H9 (cell line): ENCODE data around the gene HBD. TPM values are rescaled to one million over a fixed set of nuclear protein-coding genes. Genes with fewer than 3 reads are reported as not detected.

Experiments
- DNase-seq: peaks from one replicate; pipeline ENCODE4 v3.0.0-alpha.2; 2017
- H2AFZ ChIP-seq: one replicate; pipeline ENCODE4 v1.6.1; 2013; ENCODE audit warnings: mild to moderate bottlenecking, low read length, control low read depth, moderate library complexity
- H2AK5ac ChIP-seq: 2 replicates; pipeline ENCODE4 v1.6.1; 2013; ENCODE audit warnings: low read length, control low read depth, mixed read lengths; ENCODE audit not compliant: insufficient read length
- H2BK120ac ChIP-seq: one replicate; pipeline ENCODE4 v1.6.1; 2013; ENCODE audit warnings: low read depth, mild to moderate bottlenecking, low read length, control low read depth, inconsistent platforms; ENCODE audit not compliant: poor library complexity, severe bottlenecking
- H2BK12ac ChIP-seq: 2 replicates; pipeline ENCODE4 v1.6.1; 2013; ENCODE audit warnings: low read length, control low read depth, mixed read lengths, low read depth; ENCODE audit not compliant: insufficient read length
- H2BK15ac ChIP-seq: 2 replicates; pipeline ENCODE4 v1.6.1; 2013; ENCODE audit warnings: low read depth, low read length, control low read depth
- H2BK20ac ChIP-seq: one replicate; pipeline ENCODE4 v1.6.1; 2013; ENCODE audit warnings: low read depth, mild to moderate bottlenecking, low read length, control low read depth, inconsistent platforms; ENCODE audit not compliant: poor library complexity, severe bottlenecking
- H2BK5ac ChIP-seq: 2 replicates; pipeline ENCODE4 v1.6.1; 2013; ENCODE audit warnings: low read length, control low read depth, mixed read lengths; ENCODE audit not compliant: insufficient read length
- H3K14ac ChIP-seq: 2 replicates; pipeline ENCODE4 v1.6.1; 2013; ENCODE audit warnings: low read length, control low read depth; ENCODE audit not compliant: insufficient read depth
- H3K18ac ChIP-seq: 2 replicates; pipeline ENCODE4 v1.6.1; 2013; ENCODE audit warnings: low read depth, mild to moderate bottlenecking, mixed read lengths, low read length, control low read depth; ENCODE audit not compliant: insufficient read length
- H3K23ac ChIP-seq: 2 replicates; pipeline ENCODE4 v1.6.1; 2013; ENCODE audit warnings: low read length, control low read depth, mixed read lengths, low read depth; ENCODE audit not compliant: insufficient read length
- H3K23me2 ChIP-seq: 2 replicates; pipeline ENCODE4 v1.6.1; 2013; ENCODE audit warnings: low read depth, mild to moderate bottlenecking, mixed read lengths, low read length, control low read depth; ENCODE audit not compliant: insufficient read length, poor library complexity, severe bottlenecking
- H3K27ac ChIP-seq: 2 replicates; pipeline ENCODE4 v1.5.1; 2013; ENCODE audit warnings: low read length, control low read depth, mixed read lengths, low read depth; ENCODE audit not compliant: insufficient read length
- H3K27me3 ChIP-seq: 2 replicates; pipeline ENCODE4 v1.6.1; 2013; ENCODE audit warnings: low read length, control low read depth, inconsistent platforms; ENCODE audit not compliant: insufficient read depth
- H3K4ac ChIP-seq: 2 replicates; pipeline ENCODE4 v1.6.1; 2013; ENCODE audit warnings: low read depth, mild to moderate bottlenecking, control low read depth, inconsistent platforms, low read length, moderate library complexity
- H3K4me1 ChIP-seq: 2 replicates; pipeline ENCODE4 v1.6.1; 2013; ENCODE audit warnings: low read length, control low read depth, inconsistent platforms; ENCODE audit not compliant: insufficient read depth
- H3K4me2 ChIP-seq: 2 replicates; pipeline ENCODE4 v1.6.1; 2013; ENCODE audit warnings: low read length, control low read depth, mixed read lengths; ENCODE audit not compliant: insufficient read length, insufficient read depth
- H3K56ac ChIP-seq: 2 replicates; pipeline ENCODE4 v1.6.1; 2013; ENCODE audit warnings: low read depth, mild to moderate bottlenecking, mixed read lengths, low read length, control low read depth; ENCODE audit not compliant: insufficient read length
- H3K79me1 ChIP-seq: 2 replicates; pipeline ENCODE4 v1.6.1; 2013; ENCODE audit warnings: low read depth, mild to moderate bottlenecking, moderate library complexity, low read length, control low read depth, inconsistent platforms; ENCODE audit not compliant: insufficient read depth, poor library complexity, severe bottlenecking
- H3K79me2 ChIP-seq: 2 replicates; pipeline ENCODE4 v1.6.1; 2013; ENCODE audit warnings: low read length, control low read depth, inconsistent platforms; ENCODE audit not compliant: insufficient read depth
- H3K9ac ChIP-seq: 2 replicates; pipeline ENCODE4 v1.6.1; 2013; ENCODE audit warnings: low read length, control low read depth, mixed read lengths; ENCODE audit not compliant: insufficient read length; ENCODE audit errors: extremely low read depth
- H3K9me3 ChIP-seq: one replicate; pipeline ENCODE4 v1.6.1; 2013; ENCODE audit warnings: low read depth, low read length, inconsistent platforms; ENCODE audit not compliant: control insufficient read depth
- H3T11ph ChIP-seq: one replicate; pipeline ENCODE4 v1.6.1; 2013; ENCODE audit warnings: mild to moderate bottlenecking, low read length, control low read depth, inconsistent platforms
- H4K20me1 ChIP-seq: one replicate; pipeline ENCODE4 v1.6.1; 2013; ENCODE audit not compliant: control insufficient read depth, insufficient read length, insufficient read depth
- H4K5ac ChIP-seq: 2 replicates; pipeline ENCODE4 v1.6.1; 2013; ENCODE audit warnings: low read depth, mild to moderate bottlenecking, mixed read lengths, low read length, control low read depth; ENCODE audit not compliant: insufficient read length
- H4K8ac ChIP-seq: replicated peaks from 2 replicates; pipeline ENCODE4 v1.6.1; 2013; ENCODE audit warnings: low read length, control low read depth, mixed read lengths, low read depth; ENCODE audit not compliant: insufficient read length
- H4K91ac ChIP-seq: 2 replicates; pipeline ENCODE4 v1.6.1; 2013; ENCODE audit warnings: low read depth, mild to moderate bottlenecking, moderate library complexity, mixed read lengths, low read length, control low read depth; ENCODE audit not compliant: insufficient read length
- H3K27ac Mint-ChIP-seq, 3 experiments: 2 replicates in 2 of 3; 3 replicates in 1 of 3; pipeline ENCODE4 v1.8.0; 2020 to 2021; ENCODE audit warnings: mixed read lengths in 3 of 3, mild to moderate bottlenecking in 1 of 3, moderate library complexity in 1 of 3
- H3K27me3 Mint-ChIP-seq: 2 replicates; pipeline ENCODE4 v1.8.0; 2021; ENCODE audit warnings: low read depth, mild to moderate bottlenecking, moderate library complexity, mixed read lengths
- H3K36me3 Mint-ChIP-seq, 3 experiments: 2 replicates in 2 of 3; 3 replicates in 1 of 3; pipeline ENCODE4 v1.8.0; 2020 to 2021; ENCODE audit warnings: low read depth in 3 of 3, mixed read lengths in 3 of 3; ENCODE audit not compliant: insufficient read depth in 1 of 3
- H3K4me1 Mint-ChIP-seq, 2 experiments: 2 replicates each; pipeline ENCODE4 v1.8.0; 2020; ENCODE audit warnings: mixed read lengths in 2 of 2
- H3K4me3 Mint-ChIP-seq, 2 experiments: 2 replicates in 1 of 2; 3 replicates in 1 of 2; pipeline ENCODE4 v1.8.0; 2020 to 2021; ENCODE audit warnings: mild to moderate bottlenecking in 2 of 2, mixed read lengths in 2 of 2, moderate library complexity in 1 of 2
- H3K9me3 Mint-ChIP-seq, 2 experiments: 2 replicates in 1 of 2; 3 replicates in 1 of 2; pipeline ENCODE4 v1.8.0; 2020; ENCODE audit warnings: mild to moderate bottlenecking in 2 of 2, mixed read lengths in 2 of 2, moderate library complexity in 1 of 2
- WGBS: extraction: QIAGEN DNeasy Blood & Tissue Kit; methylation state at CpG from one replicate; pipeline ENCODE4 v1.1.7; 2013; ENCODE audit warnings: missing lambda C conversion rate, low lambda C conversion rate, mixed read lengths; ENCODE audit not compliant: insufficient read length; ENCODE audit errors: extremely low coverage; 5-methylcytosine and 5-hydroxymethylcytosine counted together
- total RNA-seq: library from RNA; stranded (reverse); gene quantifications from 2 replicates; pipeline ENCODE4 v1.2.1, GENCODE V29; 2021
- TF ChIP-seq, protein P1 (sequence below): fragments of 200-600 bp; sonication (generic); conservative IDR thresholded peaks from 3 replicates; pipeline ENCODE4 v1.8.0; 2021; ENCODE audit warnings: antibody characterized with exemption, mild to moderate bottlenecking

The HBD gene
- total RNA-seq, 1 experiment from 2014 or later, result not detected

DNA sequence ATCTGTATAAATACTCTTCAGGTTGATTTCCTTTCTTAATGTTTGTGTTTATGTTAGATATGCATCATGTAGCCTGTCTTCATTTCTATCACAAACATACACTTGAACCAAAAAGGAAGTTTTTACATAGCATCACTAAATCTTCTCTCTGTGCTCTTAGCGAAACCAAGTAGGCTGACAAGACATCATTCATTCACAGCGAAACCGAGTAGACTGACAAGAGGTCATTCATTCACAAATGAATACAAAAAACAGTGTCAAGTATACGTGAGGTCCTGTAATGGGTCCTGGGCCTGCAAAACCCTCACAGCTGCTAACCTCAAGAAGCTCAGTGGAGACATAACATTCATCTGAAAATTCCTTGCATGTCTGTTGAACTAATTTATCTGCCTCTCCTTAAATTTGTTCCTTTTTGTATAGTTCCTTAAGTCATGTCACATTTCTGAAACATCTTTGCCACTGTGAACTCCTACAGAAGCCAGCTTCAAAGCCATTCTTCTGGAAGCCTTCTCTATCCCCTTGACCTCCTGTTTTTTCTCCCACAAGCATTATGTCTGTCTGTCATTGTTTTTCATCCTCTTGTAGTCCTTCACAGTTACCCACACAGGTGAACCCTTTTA is 45.3 kb upstream of the HBD start:
- DNase-seq, result no peak
- no peak overlapping the region for H3K14ac ChIP-seq
- no peak overlapping the region for H3K56ac ChIP-seq
- no peak overlapping the region for H4K8ac ChIP-seq
- no peak overlapping the region for H3K18ac ChIP-seq
- no peaks in the 10 kb centered on the region for H3K9me3 Mint-ChIP-seq
- H3K27ac Mint-ChIP-seq, result no peak overlapping the region
- TF ChIP-seq, protein P1, sequence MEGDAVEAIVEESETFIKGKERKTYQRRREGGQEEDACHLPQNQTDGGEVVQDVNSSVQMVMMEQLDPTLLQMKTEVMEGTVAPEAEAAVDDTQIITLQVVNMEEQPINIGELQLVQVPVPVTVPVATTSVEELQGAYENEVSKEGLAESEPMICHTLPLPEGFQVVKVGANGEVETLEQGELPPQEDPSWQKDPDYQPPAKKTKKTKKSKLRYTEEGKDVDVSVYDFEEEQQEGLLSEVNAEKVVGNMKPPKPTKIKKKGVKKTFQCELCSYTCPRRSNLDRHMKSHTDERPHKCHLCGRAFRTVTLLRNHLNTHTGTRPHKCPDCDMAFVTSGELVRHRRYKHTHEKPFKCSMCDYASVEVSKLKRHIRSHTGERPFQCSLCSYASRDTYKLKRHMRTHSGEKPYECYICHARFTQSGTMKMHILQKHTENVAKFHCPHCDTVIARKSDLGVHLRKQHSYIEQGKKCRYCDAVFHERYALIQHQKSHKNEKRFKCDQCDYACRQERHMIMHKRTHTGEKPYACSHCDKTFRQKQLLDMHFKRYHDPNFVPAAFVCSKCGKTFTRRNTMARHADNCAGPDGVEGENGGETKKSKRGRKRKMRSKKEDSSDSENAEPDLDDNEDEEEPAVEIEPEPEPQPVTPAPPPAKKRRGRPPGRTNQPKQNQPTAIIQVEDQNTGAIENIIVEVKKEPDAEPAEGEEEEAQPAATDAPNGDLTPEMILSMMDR, result no peak
- no peaks in the 10 kb centered on the region for H3K23me2 ChIP-seq
- no peak overlapping the region for H2BK120ac ChIP-seq
- no peak overlapping the region for H2BK5ac ChIP-seq
- H3K9me3 ChIP-seq, result no peaks in the 10 kb centered on the region
- H3K79me2 ChIP-seq, result no peaks in the 10 kb centered on the region
- H2AFZ ChIP-seq, result no peak overlapping the region
- H3K27me3 ChIP-seq, result no peaks in the 10 kb centered on the region
- H3K4me2 ChIP-seq, result no peak overlapping the region
- no peak overlapping the region for H2BK15ac ChIP-seq
- no peak overlapping the region for H3K4me3 Mint-ChIP-seq
- no peak overlapping the region for H3T11ph ChIP-seq
- H3K4me1 Mint-ChIP-seq, result peaks cover 6 to 8% of the 10 kb centered on the region in 2 experiments
- H3K23ac ChIP-seq, result no peak overlapping the region
- H3K36me3 Mint-ChIP-seq, result no peaks in the 10 kb centered on the region; a peak in 1 of 7 replicates
- no peak overlapping the region for H2BK20ac ChIP-seq
- no peaks in the 10 kb centered on the region for H3K79me1 ChIP-seq
- no CpG with 5 or more reads among the region's 4 CpGs for WGBS
- no peak overlapping the region for H3K4ac ChIP-seq
- no peaks in the 10 kb centered on the region for H4K20me1 ChIP-seq
- H2BK12ac ChIP-seq, result no peak overlapping the region
- H4K91ac ChIP-seq, result no peak overlapping the region
- H3K9ac ChIP-seq, result no peak overlapping the region
- no peaks in the 10 kb centered on the region for H3K4me1 ChIP-seq
- H2AK5ac ChIP-seq, result no peak overlapping the region
- no peak overlapping the region for H4K5ac ChIP-seq
- no peaks in the 10 kb centered on the region; the same call in 1 of the 2 replicates for H3K27me3 Mint-ChIP-seq
- no peak overlapping the region for H3K27ac ChIP-seq
